ENCODE results near the gene ZNF761.
"Not testable (repeated sequence)": the region's sequence is repeated elsewhere in the genome, so short reads cannot be mapped to it uniquely, and the experiment has no call there.

Gene ZNF761

DNA sequence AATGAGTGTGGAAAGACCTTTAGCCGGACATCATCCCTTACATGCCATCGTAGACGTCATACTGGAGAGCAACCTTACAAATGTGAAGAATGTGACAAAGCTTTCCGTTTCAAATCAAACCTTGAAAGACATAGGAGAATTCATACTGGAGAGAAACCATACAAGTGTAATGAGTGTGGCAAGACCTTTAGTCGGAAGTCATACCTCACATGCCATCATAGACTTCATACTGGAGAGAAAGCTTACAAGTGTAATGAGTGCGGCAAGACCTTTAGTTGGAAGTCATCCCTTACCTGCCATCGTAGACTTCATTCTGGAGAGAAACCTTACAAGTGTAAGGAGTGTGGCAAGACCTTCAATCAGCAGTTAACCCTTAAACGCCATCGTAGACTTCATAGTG is 24.0 kb downstream of the ZNF761 start:
- DNase-seq (ENCODE audit: low read depth in 1 of 2, low spot score in 1 of 2): no peak

DNA sequence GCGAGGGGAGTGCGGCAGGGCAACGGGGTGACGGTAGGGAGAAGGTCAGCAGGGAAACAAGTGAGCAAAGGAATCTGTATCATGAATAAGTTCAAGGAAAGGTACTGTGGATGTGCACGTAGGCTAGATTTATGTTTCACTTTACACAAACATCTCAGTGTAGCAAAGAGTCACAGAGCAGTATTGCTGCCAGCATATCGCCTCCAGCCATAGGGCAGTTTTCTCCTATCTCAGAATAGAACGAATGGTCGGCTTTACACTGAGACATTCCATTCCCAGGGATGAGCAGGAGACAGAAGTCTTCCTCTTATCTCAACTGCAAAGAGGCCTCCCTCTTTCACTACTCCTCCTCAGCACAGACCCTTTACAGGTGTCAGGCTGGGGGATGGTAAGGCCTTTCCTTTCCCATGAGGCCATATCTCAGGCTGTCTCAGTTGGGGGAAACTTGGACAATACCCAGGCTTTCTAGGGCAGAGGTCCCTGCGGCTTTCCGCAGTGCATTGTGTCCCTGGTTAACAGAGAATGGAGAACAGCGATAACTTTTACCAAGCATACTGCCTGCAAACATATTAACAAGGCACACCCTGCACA is 28.4 kb downstream of the ZNF761 start:
- DNase-seq (ENCODE audit: low read depth in 1 of 2, low spot score in 1 of 2): not testable (repeated sequence)

DNA sequence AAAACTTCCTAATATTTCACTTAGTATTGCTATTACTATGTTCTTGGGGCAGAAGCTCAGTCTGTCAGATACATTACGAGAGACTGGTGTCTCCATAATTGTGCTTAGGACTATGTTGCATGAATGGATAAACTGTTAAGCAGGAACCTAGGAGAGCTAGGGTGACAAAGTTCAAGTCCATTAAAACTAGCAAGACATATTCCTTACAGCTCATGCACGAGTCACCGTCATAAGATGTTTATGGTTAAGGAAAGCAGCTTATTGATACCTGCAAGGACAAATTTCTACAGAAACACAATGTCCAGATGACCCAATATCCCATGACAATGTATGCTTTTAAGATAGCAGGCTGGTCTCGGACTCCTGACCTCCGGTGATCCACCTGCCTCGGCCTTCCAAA is 30.1 kb downstream of the ZNF761 start:
- DNase-seq (ENCODE audit: low read depth in 1 of 2, low spot score in 1 of 2): no peak

GRCh38 chr19:53462861-53463260 is 31.1 kb downstream of the ZNF761 start:
- DNase-seq (ENCODE audit: low read depth in 1 of 2, low spot score in 1 of 2): no peak

DNA sequence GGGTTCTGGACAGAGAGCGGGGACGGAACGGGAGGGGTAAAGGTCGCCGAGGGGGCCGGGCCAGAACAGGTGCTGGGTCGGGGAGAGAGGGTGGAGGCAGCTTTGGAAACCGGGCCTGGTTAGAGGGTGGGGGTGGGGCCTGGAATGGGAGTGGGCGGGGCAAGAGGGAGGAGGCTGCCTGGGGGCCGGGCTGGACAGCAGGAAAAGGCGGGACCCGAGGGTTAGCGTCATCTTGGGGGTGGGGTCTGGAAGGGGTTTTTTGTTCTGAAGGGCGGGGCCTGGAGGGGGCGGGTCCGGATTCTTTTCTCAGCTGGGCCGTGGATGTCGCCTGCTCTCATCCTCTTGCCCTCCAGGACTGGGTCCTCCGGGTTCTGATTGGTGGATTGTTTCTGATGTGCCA is 31.5 kb downstream of the ZNF761 start:
- no peak for DNase-seq (ENCODE audit: low read depth in 1 of 2, low spot score in 1 of 2)

DNA sequence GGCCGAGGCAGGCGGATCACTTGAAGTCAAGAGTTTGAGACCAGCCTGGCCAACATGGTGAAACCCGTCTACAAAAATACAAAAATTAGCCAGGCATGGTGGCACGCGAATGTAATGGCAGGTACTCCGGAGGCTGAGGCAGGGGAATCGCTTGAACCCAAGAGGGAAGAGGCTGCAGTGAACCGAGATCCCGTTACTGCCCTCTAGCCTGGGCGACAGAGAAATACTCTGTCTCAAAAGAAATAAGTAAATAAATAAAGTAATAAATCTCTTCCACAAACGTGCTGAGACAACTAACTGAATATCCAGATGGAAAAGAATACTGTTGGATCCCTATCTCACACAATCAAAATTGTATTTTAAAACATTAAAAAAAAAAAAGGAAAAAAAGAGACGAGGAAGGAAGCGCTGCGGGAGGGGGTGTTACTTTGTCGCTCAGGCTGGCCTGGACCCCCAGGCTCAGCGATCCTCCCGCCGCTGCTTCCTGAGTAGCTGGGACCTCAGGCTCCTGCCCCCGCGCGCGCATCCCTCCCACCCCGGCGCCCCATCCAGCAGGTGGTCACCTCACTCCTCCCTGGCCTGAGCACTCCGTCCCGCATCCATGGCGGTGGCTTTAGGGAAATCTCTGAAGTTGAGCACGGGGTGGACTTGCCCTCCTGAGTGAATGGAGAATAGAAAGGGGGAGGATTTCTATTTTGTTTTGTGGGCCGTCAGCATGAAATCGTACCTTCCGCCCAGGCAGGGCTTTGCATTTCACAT is 35.1 kb downstream of the ZNF761 start:
- DNase-seq (ENCODE audit: low read depth in 1 of 2, low spot score in 1 of 2): no peak

GRCh38 chr19:53467485-53468262 is 35.9 kb downstream of the ZNF761 start, which contains the start of gene ZNF813:
Gene ZNF813, plus strand, starts transcription at chr19:53467733. Its CDS starts 16,090 bp downstream, at chr19:53483823.
- peak; percentile 94 to 97 for DNase-seq (ENCODE audit: low read depth in 1 of 2, low spot score in 1 of 2)

GRCh38 chr19:53468628-53469027 is 36.8 kb downstream of the ZNF761 start:
- not testable (repeated sequence) for DNase-seq (ENCODE audit: low read depth in 1 of 2, low spot score in 1 of 2)

- no peak for DNase-seq (ENCODE audit: low read depth in 1 of 2, low spot score in 1 of 2)
Measured at GRCh38 chr19:53471916-53472315, 40.1 kb downstream of the ZNF761 start.

DNA sequence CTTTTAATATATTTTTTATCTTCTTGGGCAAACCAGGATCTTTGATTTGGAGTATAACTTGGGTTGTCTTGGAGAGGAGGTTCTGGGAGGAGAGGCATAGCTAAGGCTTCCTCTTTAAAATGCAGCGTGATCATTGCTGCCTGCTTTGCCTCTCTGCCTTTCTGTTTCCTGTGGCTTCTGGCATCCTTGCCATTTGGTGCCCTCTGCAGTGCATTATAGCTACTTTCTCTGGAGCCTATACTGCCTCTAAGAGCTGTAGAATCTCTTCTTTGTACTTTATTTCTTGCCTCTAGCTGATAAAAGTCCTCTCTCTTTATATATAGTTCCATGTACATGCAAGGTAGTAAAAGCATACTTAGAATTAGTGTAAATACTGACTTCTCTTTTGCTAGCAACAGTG is 43.0 kb downstream of the ZNF761 start:
- DNase-seq (ENCODE audit: low read depth in 1 of 2, low spot score in 1 of 2): not testable (repeated sequence)

DNA sequence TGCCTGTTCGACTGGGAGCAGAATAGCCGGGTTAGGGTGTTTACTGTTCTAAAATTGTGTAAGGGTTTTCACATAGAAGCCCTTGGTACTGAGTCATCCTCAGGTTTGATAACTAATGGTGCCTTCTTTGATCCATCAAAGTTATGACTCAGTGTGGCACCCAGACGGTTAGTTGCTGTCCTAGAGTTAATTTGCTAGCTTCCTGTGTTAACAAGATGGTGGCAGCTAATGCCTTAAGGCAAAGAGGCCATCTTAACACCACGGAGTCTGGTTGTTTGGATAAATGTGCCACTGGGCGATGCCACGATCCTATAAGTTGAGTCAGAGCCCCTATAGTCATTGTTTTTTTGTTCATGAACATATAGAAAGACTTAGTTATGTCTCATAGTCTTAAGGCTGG is 43.7 kb downstream of the ZNF761 start:
- not testable (repeated sequence) for DNase-seq (ENCODE audit: low read depth in 1 of 2, low spot score in 1 of 2)

DNA sequence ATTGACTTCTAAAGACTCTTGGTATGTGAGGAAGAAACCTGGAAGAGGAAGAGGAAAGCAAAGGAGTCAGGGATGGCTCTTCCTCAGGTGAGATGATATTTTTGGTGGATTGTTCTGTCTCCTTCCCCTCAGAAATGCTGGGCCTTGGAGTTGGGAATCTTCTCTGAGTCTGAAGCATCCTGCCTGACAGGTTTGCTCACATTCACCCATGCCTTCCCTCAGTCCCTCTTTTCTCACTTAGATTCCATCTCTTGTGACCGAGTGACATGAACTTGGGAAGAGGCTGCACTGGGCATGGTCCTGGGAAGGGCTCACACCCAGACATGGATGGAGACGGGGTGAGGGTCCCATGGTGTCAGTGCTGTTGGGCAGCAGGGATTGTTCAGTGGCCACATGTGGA is 52.0 kb downstream of the ZNF761 start:
- not testable (repeated sequence) for DNase-seq (ENCODE audit: low read depth in 1 of 2, low spot score in 1 of 2)

- DNase-seq (ENCODE audit: low read depth in 1 of 2, low spot score in 1 of 2): no peak
Measured at GRCh38 chr19:53485046-53486004, 53.5 kb downstream of the ZNF761 start.

DNA sequence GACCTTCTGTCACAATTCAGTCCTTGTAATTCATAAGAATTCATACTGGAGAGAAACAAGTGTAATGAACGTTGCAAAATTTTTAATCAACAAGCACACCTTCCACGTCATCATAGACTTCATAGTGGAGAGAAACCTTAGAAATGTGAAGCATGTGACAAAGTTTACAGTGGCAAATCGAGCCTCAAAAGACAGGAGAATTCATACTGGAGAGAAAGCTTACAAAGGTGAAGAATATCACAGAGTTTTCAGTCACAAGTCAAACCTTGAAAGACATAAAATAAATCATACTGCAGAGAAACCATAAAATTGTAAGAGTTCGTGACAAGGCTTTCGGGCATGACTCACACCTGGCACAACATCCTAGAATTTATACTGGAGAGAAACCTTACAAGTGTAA is 60.4 kb downstream of the ZNF761 start:
- DNase-seq (ENCODE audit: low read depth in 1 of 2, low spot score in 1 of 2): no peak

DNA sequence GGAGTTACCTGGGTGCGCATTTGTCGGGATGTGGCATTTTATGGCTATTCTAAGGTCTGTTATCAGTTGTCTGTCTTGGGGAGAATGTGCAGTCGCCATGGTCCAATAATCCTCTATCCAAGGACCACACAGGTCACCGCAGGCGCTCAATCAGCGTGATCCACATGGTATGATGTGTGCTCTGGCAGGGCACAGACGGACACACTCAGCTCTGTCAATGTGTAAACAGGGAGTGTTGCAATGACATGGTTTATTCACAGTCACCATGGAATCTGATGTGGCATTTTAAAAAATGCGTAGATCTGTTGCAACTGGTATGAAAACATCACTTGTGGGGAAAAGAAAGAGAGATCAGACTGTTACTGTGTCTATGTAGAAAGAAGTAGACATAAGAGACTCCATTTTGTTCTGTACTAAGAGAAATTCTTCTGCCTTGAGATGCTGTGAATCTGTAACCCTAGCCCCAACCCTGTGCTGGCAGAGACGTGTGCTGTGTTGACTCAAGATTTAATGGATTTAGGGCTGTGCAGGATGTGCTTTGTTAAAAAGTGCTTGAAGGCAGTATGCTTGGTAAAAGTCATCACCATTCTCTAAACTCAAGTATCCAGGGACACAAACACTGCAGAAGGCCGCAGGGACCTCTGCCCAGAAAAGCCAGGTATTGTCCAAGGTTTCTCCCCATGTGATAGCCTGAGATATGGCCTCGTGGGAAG is 65.7 kb downstream of the ZNF761 start:
- DNase-seq (ENCODE audit: low read depth in 1 of 2, low spot score in 1 of 2): not testable (repeated sequence)

DNA sequence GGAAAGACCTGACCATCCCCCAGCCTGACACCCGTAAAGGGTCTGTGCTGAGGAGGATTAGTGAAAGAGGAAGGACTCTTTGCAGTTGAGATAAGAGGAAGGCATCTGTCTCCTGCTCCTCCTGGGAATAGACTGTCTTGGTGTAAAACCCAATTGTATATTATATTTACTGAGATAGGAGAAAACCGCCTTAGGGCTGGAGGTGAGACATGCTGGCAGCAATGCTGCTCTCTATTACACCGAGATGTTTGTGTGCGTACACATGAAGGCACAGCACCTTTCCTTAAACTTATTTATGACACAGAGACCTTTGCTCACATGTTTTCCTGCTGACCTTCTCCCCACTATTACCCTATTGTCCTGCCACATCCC is 66.2 kb downstream of the ZNF761 start:
- DNase-seq (ENCODE audit: low read depth in 1 of 2, low spot score in 1 of 2): not testable (repeated sequence)

- DNase-seq (ENCODE audit: low read depth in 1 of 2, low spot score in 1 of 2): not testable (repeated sequence)
Measured at GRCh38 chr19:53503151-53503550, 71.4 kb downstream of the ZNF761 start.

- not testable (repeated sequence) for DNase-seq (ENCODE audit: low read depth in 1 of 2, low spot score in 1 of 2)
Measured at GRCh38 chr19:53503671-53504364, 72.0 kb downstream of the ZNF761 start.

DNA sequence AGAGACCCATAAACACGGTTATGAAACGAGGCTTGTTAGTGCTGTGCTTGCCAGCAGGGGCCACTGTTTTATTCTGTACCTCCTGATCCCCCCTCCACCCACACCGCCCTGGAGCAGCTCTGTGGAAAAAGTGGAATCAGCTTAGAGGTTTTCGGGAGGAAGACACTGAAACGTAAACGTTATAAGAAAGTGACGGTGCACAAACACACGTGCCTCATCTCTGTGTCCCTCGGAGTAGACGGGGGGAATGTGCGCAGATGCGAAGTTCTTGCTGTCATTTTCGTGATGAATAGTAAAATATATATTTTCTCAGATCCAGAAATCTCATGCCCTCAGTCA is 72.5 kb downstream of the ZNF761 start:
- not testable (repeated sequence) for DNase-seq (ENCODE audit: low read depth in 1 of 2, low spot score in 1 of 2)

- DNase-seq (ENCODE audit: low read depth in 1 of 2, low spot score in 1 of 2): no peak
Measured at GRCh38 chr19:53504885-53505284, 73.1 kb downstream of the ZNF761 start.
